SK-N-MC (cell line): ENCODE measurements around the gene PPP2R5D.

ENCODE experiments used
- EZH2 ChIP-seq: fragments of 200-600 bp; sonication (generic); IDR thresholded peaks from one replicate; pipeline ENCODE4 v1.6.1; 2017; ENCODE audit warnings: antibody characterized with exemption
- POLR2AphosphoS5 ChIP-seq: IDR thresholded peaks from 2 replicates; pipeline ENCODE4 v1.6.1; 2012; ENCODE audit warnings: mild to moderate bottlenecking, low read depth, low read length, borderline replicate concordance

- TF ChIP-seq POLR2AphosphoS5 (no peak), EZH2 (no peak)
Measured at GRCh38 chr6:43052225-43052841, 68.0 kb downstream of the PPP2R5D start.
